A673 (cell line): ENCODE data around the gene COPE.

Source experiments
- EZH2 ChIP-seq: fragments of 200-600 bp; sonication (generic); IDR thresholded peaks from 2 replicates; pipeline ENCODE4 v1.6.1; 2017; ENCODE audit warnings: borderline replicate concordance, low read depth, mild to moderate bottlenecking, mixed read lengths, antibody characterized with exemption, low read length; ENCODE audit not compliant: poor library complexity, severe bottlenecking
- TF ChIP-seq, protein P1 (sequence below): fragments of 300-800, 200-600 bp; sonication (generic); conservative IDR thresholded peaks from 2 replicates; pipeline ENCODE4 v1.5.1; 2017; ENCODE audit warnings: low read depth, mild to moderate bottlenecking, antibody characterized with exemption, low read length, moderate library complexity, mixed read lengths

DNA sequence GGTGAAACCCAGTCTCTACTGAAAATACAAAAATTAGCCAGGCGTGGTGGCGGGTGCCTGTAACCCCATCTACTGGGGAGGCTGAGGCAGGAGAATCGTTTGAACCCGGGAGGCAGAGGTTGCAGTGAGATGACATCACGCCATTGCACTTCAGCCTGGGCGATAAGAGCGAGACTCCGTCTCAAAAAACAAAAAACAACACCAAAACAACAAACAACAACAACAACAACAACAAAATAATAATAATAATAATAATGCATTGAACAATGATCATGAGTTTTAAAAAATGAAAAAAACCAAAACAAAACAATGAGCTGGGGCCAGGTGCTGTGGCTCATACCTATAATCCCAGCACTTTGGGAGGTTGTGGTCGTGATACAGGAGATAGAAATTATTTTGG, 44.9 kb upstream of the COPE start:
- TF ChIP-seq, protein P1, sequence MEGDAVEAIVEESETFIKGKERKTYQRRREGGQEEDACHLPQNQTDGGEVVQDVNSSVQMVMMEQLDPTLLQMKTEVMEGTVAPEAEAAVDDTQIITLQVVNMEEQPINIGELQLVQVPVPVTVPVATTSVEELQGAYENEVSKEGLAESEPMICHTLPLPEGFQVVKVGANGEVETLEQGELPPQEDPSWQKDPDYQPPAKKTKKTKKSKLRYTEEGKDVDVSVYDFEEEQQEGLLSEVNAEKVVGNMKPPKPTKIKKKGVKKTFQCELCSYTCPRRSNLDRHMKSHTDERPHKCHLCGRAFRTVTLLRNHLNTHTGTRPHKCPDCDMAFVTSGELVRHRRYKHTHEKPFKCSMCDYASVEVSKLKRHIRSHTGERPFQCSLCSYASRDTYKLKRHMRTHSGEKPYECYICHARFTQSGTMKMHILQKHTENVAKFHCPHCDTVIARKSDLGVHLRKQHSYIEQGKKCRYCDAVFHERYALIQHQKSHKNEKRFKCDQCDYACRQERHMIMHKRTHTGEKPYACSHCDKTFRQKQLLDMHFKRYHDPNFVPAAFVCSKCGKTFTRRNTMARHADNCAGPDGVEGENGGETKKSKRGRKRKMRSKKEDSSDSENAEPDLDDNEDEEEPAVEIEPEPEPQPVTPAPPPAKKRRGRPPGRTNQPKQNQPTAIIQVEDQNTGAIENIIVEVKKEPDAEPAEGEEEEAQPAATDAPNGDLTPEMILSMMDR = no peak
- no peak for TF ChIP-seq EZH2
